Aorta (tissue), 5 donors: ENCODE measurements around the gene FLCN. TPM values are rescaled to one million over a fixed set of nuclear protein-coding genes. Genes with fewer than 3 reads are reported as not detected.

ENCODE experiments used
- ATAC-seq: fragments of 200-7000 bp; cut with Tn5 transposase; one replicate; pipeline ENCODE4 v1.9.1; 2022; ENCODE audit warnings: moderate library complexity; ENCODE audit not compliant: low FRiP score
- DNase-seq, 2 donors: peaks; one replicate each; pipeline ENCODE4 v3.0.0-alpha.2; 2020
- H3K27ac ChIP-seq, 2 donors: one replicate each; pipeline ENCODE4 v1.5.1; 2013; ENCODE audit warnings: low read length in 2 of 2, mild to moderate bottlenecking in 2 of 2, moderate library complexity in 2 of 2, control low read depth in 1 of 2, inconsistent platforms in 1 of 2, low read depth in 1 of 2
- H3K27me3 ChIP-seq, 2 donors: one replicate each; pipeline ENCODE4 v1.6.1; 2013; ENCODE audit warnings: control low read depth in 1 of 2, low read length in 1 of 2, mild to moderate bottlenecking in 1 of 2, moderate library complexity in 1 of 2; ENCODE audit not compliant: insufficient read depth in 2 of 2, control insufficient read depth in 1 of 2
- H3K36me3 ChIP-seq, 2 donors: one replicate each; pipeline ENCODE4 v1.6.1; 2013; ENCODE audit warnings: control low read depth in 1 of 2, low read length in 1 of 2, mild to moderate bottlenecking in 1 of 2; ENCODE audit not compliant: insufficient read depth in 2 of 2, control insufficient read depth in 1 of 2
- H3K4me1 ChIP-seq, 2 donors: one replicate each; pipeline ENCODE4 v1.6.1; 2013; ENCODE audit warnings: low read length in 2 of 2, control low read depth in 1 of 2, mild to moderate bottlenecking in 1 of 2, moderate library complexity in 1 of 2; ENCODE audit not compliant: insufficient read depth in 2 of 2, control insufficient read depth in 1 of 2
- H3K4me3 ChIP-seq, 2 donors: one replicate each; pipeline ENCODE4 v1.5.1; 2013; ENCODE audit warnings: low read length in 2 of 2, control low read depth in 1 of 2, mild to moderate bottlenecking in 1 of 2
- H3K9me3 ChIP-seq: one replicate; pipeline ENCODE4 v1.6.1; 2013; ENCODE audit warnings: mild to moderate bottlenecking, low read length; ENCODE audit not compliant: control insufficient read depth
- WGBS, 2 donors: extraction: QIAGEN DNeasy Blood & Tissue Kit; methylation state at CpG; one replicate each; pipeline ENCODE4 v1.1.7; 2013; 5-methylcytosine and 5-hydroxymethylcytosine counted together
- intact Hi-C, 2 donors: fragments of 100-400 bp; cut with DNase I; formaldehyde crosslinking; loops; one replicate each; pipeline versions ENCODE4 v1.14.2 to v1.15.0; 2022
- polyA plus RNA-seq, 2 donors: library from polyadenylated mRNA; stranded (reverse); fragments of 200-250 nt; gene quantifications; one replicate each; pipeline ENCODE4 v1.2.3, GENCODE V29; 2013
- total RNA-seq, 2 donors: library from RNA; stranded (reverse); fragmentation: NEBNext Ultra II Directional; extraction: Animal tissue kit (Norgen Biotek cat#: 25700); gene quantifications; one replicate each; pipeline ENCODE4 v1.2.1, GENCODE V29; 2021
- donor health status: healthy with polysubstance abuse.
- donor health status: Bipolar disorder and iron deficiency.
- donor health status: DM: no; HTN: no; CAD: no.
- donor health status: DM: no; HTN: no; CAD: no.
- donor health status: DM: yes; HTN: yes; CAD: no.

The FLCN gene
- total and polyA plus RNA-seq, 4 donors, result 12.5 to 85.0 (median 67.6) TPM

DNA sequence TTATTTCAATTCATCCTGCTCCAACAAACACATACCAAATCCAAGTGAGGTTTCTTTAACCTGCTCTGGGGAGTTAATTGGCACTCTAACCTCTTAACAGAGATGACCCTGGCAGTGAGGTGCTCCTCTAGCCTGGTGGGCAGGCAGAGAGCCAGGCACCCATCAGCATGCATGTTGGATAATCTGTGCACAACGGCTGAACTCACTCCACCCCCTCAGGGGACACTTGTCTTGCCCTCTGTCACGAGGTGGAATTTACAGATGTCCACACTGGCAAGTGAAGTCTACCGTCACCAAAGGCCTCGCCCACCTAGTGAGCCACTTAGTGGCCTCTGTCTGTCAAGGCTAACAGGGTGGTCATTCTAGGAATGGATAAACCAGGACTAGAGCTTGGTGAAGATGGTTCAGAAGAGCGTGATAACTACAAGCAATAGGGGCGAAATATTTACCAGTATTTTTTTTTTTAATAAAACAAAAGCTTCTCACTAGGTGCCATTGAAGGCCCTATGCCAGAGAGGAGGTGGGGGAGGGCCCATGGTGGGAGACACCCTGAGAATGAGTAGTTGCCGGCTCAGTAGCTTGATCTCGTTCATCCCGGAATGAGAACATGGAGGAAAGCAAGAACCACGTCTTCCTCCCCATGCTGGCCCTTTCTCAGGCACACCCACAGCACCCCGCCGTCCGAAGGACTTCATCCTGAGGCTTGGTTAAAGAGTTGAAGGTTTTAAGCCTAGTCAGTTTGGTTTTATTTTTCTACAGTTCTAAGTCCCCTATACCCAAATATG lies 56.0 kb downstream of the FLCN start:
- Histone ChIP-seq H3K27ac (no peak overlapping the region), H3K27me3 (no peaks in the 10 kb centered on the region), H3K4me1 (no peaks in the 10 kb centered on the region), H3K4me3 (no peak overlapping the region), H3K36me3 (peaks cover 0 to 4% of the 10 kb centered on the region in 2 donors), H3K9me3 (no peaks in the 10 kb centered on the region)
- intact Hi-C loops, result no loop called here
- 55% methylated on average over 13 of the region's 13 CpGs for WGBS, 2 donors
- DNase-seq, result no peak
- no peak for ATAC-seq

GRCh38 chr17:17180141-17180603 lies 56.8 kb downstream of the FLCN start:
- DNase-seq (no peak), ATAC-seq (no peak)
- WGBS, 2 donors, result 82 to 85% methylated on average over 9 of the region's 9 CpGs
- intact Hi-C loops, result no loop called here
- H3K4me3 ChIP-seq, result no peak overlapping the region
- H3K27me3 ChIP-seq, result no peaks in the 10 kb centered on the region
- peaks cover 0 to 7% of the 10 kb centered on the region in 2 donors for H3K36me3 ChIP-seq
- no peaks in the 10 kb centered on the region for H3K4me1 ChIP-seq
- no peak overlapping the region for H3K27ac ChIP-seq
- H3K9me3 ChIP-seq, result no peaks in the 10 kb centered on the region

DNA sequence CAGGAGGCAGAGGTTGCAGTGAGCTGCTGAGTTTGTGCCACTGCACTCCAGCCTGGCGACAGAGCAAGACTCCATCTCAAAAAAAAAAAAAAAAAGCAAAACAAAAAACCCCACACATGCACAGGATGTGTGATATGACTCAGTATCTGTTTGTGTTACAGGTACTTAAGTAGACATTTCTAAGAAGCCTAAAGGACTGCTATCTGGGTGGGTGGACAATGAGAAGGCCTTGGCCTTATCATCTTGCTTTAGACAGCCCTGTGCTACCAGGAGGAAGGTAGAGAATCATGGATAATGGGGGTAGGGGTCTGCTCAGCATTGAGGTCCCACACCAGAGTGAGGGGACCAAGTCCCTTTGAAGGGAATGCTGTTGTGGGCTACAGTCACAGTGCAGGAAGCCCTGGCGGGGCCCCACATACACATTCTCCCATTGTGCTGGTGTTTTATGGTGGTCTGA lies 57.6 kb downstream of the FLCN start:
- ATAC-seq, result no peak
- Histone ChIP-seq H3K27me3 (no peaks in the 10 kb centered on the region), H3K4me1 (no peaks in the 10 kb centered on the region), H3K4me3 (no peak overlapping the region), H3K27ac (no peak overlapping the region), H3K9me3 (no peaks in the 10 kb centered on the region), H3K36me3 (peaks cover 0 to 7% of the 10 kb centered on the region in 2 donors)
- DNase-seq, result no peak
- 95 to 100% methylated on average over 2 of the region's 2 CpGs for WGBS, 2 donors
- intact Hi-C loops, result no loop called here

GRCh38 chr17:17177176-17177575 lies 59.8 kb downstream of the FLCN start:
- Histone ChIP-seq H3K9me3 (no peaks in the 10 kb centered on the region), H3K36me3 (peaks cover 2 to 11% of the 10 kb centered on the region in 2 donors), H3K4me3 (no peak overlapping the region), H3K27ac (no peak overlapping the region), H3K27me3 (no peaks in the 10 kb centered on the region), H3K4me1 (no peaks in the 10 kb centered on the region)
- DNase-seq, result no peak
- intact Hi-C loops, result no loop called here
- 91 to 92% methylated on average over 12 of the region's 12 CpGs for WGBS, 2 donors
- ATAC-seq, result no peak

DNA sequence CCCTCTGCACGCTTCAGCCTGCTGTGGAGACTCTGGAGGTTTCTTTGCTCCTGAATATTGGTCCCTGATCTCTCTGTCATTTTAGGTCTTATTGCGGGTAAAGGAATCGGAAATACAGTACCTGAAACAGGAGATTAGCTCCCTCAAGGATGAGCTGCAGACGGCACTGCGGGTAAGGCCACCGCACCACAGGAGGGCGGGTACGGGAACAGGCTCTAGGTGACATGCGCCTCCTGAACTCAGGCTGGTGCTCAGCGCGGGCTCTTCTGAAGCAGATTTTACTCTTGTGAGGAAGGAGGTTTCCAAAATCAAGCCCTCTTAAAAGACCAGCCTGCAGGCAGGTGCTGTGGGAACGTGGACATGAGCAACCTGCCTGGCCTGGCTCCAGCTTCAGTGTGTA lies 60.6 kb downstream of the FLCN start:
- Histone ChIP-seq H3K9me3 (no peaks in the 10 kb centered on the region), H3K27ac (no peak overlapping the region), H3K4me1 (no peaks in the 10 kb centered on the region), H3K4me3 (no peak overlapping the region), H3K36me3 (peaks cover 2 to 11% of the 10 kb centered on the region in 2 donors), H3K27me3 (no peaks in the 10 kb centered on the region)
- DNase-seq, result no peak
- 92% methylated on average over 12 of the region's 12 CpGs for WGBS, 2 donors
- intact Hi-C loops, result no loop called here
- ATAC-seq, result no peak

DNA sequence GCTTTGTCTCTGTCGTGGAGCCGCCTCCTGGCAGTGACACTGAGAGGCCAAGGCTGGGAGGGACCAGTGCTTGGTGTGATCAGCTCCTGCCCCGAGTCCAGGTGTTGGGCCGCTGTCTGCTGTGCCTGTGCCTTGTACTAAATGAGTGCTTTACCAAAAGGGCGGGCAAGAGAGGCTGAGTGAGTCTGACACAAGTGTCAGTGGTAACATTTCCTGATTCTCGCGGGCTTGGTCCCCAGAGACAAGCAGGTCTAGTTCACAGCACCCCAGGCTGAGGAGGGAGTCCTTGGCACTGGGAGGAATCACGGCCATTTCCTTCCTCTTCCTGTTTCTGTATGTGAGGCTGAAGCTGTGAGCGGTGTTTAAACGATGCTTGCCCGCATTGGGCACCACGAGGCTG lies 61.1 kb downstream of the FLCN start:
- no peaks in the 10 kb centered on the region for H3K27me3 ChIP-seq
- H3K9me3 ChIP-seq, result no peaks in the 10 kb centered on the region
- ATAC-seq, result no peak
- H3K36me3 ChIP-seq, result peaks cover 2 to 11% of the 10 kb centered on the region in 2 donors
- WGBS, 2 donors, result 85 to 90% methylated on average over 12 of the region's 12 CpGs
- no peaks in the 10 kb centered on the region for H3K4me1 ChIP-seq
- no peak overlapping the region for H3K27ac ChIP-seq
- no peak for DNase-seq
- intact Hi-C loops, result no loop called here
- H3K4me3 ChIP-seq, result no peak overlapping the region

DNA sequence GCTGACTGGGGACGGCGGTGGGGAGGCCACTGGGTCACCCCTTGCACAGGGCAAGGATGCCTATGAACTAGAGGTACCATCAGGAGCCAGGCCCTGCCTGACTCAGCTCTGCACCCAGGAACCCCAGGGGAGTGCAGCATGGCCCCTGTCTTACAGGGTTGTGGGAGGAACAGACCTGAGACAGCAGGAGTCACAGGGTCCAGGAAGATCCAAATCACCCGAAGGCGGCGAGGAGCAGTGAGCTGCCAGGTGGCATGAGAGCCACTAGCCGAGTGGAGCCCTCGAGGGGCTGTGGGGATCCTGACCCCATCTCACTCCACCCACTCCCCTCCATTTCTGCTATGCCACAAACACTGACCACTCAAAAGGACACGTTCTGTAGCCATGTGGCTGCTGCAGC lies 61.6 kb downstream of the FLCN start:
- WGBS, 2 donors, result 88 to 90% methylated on average over 8 of the region's 8 CpGs

DNA sequence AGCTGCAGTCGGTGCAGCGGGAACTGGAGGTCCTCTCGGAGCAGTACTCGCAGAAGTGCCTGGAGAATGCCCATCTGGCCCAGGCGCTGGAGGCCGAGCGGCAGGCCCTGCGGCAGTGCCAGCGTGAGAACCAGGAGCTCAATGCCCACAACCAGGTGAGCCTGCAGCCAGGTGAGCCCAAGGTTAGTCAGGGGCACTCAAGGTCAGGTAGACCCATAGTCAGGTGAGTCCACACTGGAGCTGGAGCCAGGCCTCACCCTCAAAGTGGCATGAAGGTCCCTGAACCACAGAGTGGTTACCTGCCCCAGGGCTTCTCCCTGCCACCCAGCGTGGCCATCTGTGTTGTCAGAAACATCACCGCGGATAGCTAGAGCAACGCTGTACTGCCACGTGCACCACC lies 63.0 kb downstream of the FLCN start:
- H3K27me3 ChIP-seq, result no peaks in the 10 kb centered on the region
- 93 to 95% methylated on average over 14 of the region's 14 CpGs for WGBS, 2 donors
- no peak overlapping the region for H3K27ac ChIP-seq
- no peak for DNase-seq
- H3K4me1 ChIP-seq, result no peaks in the 10 kb centered on the region
- intact Hi-C loops, result no loop called here
- H3K4me3 ChIP-seq, result no peak overlapping the region
- no peaks in the 10 kb centered on the region for H3K9me3 ChIP-seq
- ATAC-seq, result no peak
- H3K36me3 ChIP-seq, result peaks cover 2 to 9% of the 10 kb centered on the region in 2 donors

More for the DNA sequence above, 61.6 kb downstream of the FLCN start:
- no peak overlapping the region for H3K27ac ChIP-seq
- ATAC-seq, result no peak
- no peaks in the 10 kb centered on the region for H3K9me3 ChIP-seq
- DNase-seq, result no peak
- no peaks in the 10 kb centered on the region for H3K27me3 ChIP-seq
- H3K4me1 ChIP-seq, result no peaks in the 10 kb centered on the region
- intact Hi-C loops, result no loop called here
- peaks cover 2 to 11% of the 10 kb centered on the region in 2 donors for H3K36me3 ChIP-seq
- H3K4me3 ChIP-seq, result no peak overlapping the region

- Histone ChIP-seq H3K4me1 (no peaks in the 10 kb centered on the region), H3K36me3 (peaks cover 2 to 9% of the 10 kb centered on the region in 2 donors), H3K27ac (no peak overlapping the region), H3K27me3 (no peaks in the 10 kb centered on the region), H3K9me3 (no peaks in the 10 kb centered on the region), H3K4me3 (no peak overlapping the region)
- ATAC-seq (no peak), DNase-seq (no peak)
- intact Hi-C loops, result no loop called here
- 89% methylated on average over 9 of the region's 9 CpGs for WGBS, 2 donors
Observed at GRCh38 chr17:17172990-17173389, 64.0 kb downstream of the FLCN start.
